Testis (tissue), 2 donors: ENCODE measurements around the gene SIPA1L3.

Source experiments
- POLR2A ChIP-seq: fragments of 450-650 bp; IDR thresholded peaks from one replicate; pipeline ENCODE4 v1.6.1; 2017; ENCODE audit warnings: antibody characterized with exemption, mild to moderate bottlenecking, moderate library complexity
- TF ChIP-seq, protein P1 (sequence below), 3 experiments: fragments of 450-650 bp in 2 of 3; fragments of 200-600 bp in 1 of 3; sonication (generic) in 1 of 3; IDR thresholded peaks; one replicate each; pipeline ENCODE4 v1.5.1; 2016 to 2019; ENCODE audit warnings: antibody characterized with exemption in 3 of 3, mild to moderate bottlenecking in 2 of 3, moderate library complexity in 1 of 3

- no peak for TF ChIP-seq POLR2A
- TF ChIP-seq, protein P1, sequence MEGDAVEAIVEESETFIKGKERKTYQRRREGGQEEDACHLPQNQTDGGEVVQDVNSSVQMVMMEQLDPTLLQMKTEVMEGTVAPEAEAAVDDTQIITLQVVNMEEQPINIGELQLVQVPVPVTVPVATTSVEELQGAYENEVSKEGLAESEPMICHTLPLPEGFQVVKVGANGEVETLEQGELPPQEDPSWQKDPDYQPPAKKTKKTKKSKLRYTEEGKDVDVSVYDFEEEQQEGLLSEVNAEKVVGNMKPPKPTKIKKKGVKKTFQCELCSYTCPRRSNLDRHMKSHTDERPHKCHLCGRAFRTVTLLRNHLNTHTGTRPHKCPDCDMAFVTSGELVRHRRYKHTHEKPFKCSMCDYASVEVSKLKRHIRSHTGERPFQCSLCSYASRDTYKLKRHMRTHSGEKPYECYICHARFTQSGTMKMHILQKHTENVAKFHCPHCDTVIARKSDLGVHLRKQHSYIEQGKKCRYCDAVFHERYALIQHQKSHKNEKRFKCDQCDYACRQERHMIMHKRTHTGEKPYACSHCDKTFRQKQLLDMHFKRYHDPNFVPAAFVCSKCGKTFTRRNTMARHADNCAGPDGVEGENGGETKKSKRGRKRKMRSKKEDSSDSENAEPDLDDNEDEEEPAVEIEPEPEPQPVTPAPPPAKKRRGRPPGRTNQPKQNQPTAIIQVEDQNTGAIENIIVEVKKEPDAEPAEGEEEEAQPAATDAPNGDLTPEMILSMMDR (IDR thresholded peaks at IDR 0.05): no peak
Observed at GRCh38 chr19:38100589-38100988, 193.6 kb downstream of the SIPA1L3 start.
